Osteoblast (primary cell): Measurements from ENCODE around the gene SH3D19. TPM values are rescaled to one million over a fixed set of nuclear protein-coding genes. Genes with fewer than 3 reads are reported as not detected.
A peak's percentile ranks its signal among the peaks of the same experiment; 100 is the strongest.

Experiments used
- DNase-seq: peaks from one replicate; pipeline ENCODE4 v3.0.0; 2011; ENCODE audit warnings: low spot score, mixed read lengths; ENCODE audit not compliant: insufficient read length; ENCODE audit errors: missing footprints
- H2AFZ ChIP-seq: 2 replicates; pipeline ENCODE4 v1.6.0; 2011; ENCODE audit warnings: mild to moderate bottlenecking, low read length
- H3K27ac ChIP-seq: 2 replicates; pipeline ENCODE4 v1.5.1; 2011; ENCODE audit warnings: mild to moderate bottlenecking, low read depth, low read length, moderate library complexity
- H3K27me3 ChIP-seq: 2 replicates; pipeline ENCODE4 v1.6.0; 2012; ENCODE audit warnings: mild to moderate bottlenecking, control low read depth, inconsistent platforms, low read length, moderate library complexity; ENCODE audit not compliant: insufficient read depth
- H3K36me3 ChIP-seq: 2 replicates; pipeline ENCODE4 v1.5.1; 2011; ENCODE audit warnings: mild to moderate bottlenecking, low read length, control low read depth, moderate library complexity; ENCODE audit not compliant: insufficient read depth
- H3K4me1 ChIP-seq: 2 replicates; pipeline ENCODE4 v1.5.1; 2011; ENCODE audit warnings: mild to moderate bottlenecking, low read length, control low read depth, moderate library complexity; ENCODE audit not compliant: insufficient read depth
- H3K4me2 ChIP-seq: 2 replicates; pipeline ENCODE4 v1.6.0; 2011; ENCODE audit warnings: mild to moderate bottlenecking, low read length; ENCODE audit not compliant: insufficient read depth
- H3K4me3 ChIP-seq: fragments of 200-600 bp; sonication (generic); 3 replicates; pipeline ENCODE4 v1.5.1; 2012; ENCODE audit warnings: mild to moderate bottlenecking, low read length, inconsistent platforms; ENCODE audit not compliant: insufficient read depth
- H3K79me2 ChIP-seq: 2 replicates; pipeline ENCODE4 v1.6.0; 2012; ENCODE audit warnings: mild to moderate bottlenecking, low read length, control low read depth, inconsistent platforms; ENCODE audit not compliant: insufficient read depth
- H3K9me3 ChIP-seq: 2 replicates; pipeline ENCODE4 v1.5.1; 2011; ENCODE audit warnings: low read depth, low read length, control low read depth
- H4K20me1 ChIP-seq: 2 replicates; pipeline ENCODE4 v1.6.0; 2012; ENCODE audit warnings: mild to moderate bottlenecking, low read length, control low read depth; ENCODE audit not compliant: insufficient read depth
- total RNA-seq: library from RNA; depleted of rRNA; stranded (reverse); fragments of >200 nt; gene quantifications from 2 replicates; pipeline ENCODE4 v1.2.3, GENCODE V29; 2012
- TF ChIP-seq, protein P1 (sequence below): IDR thresholded peaks from 2 replicates; pipeline ENCODE4 v1.5.1; 2011; ENCODE audit warnings: mild to moderate bottlenecking, low read depth, low read length, moderate library complexity; ENCODE audit errors: extremely low read depth

SH3D19 gene
- total RNA-seq = 74.9 and 86.0 TPM in 2 replicates

GRCh38 chr4:151325111-151325948 is at the start of gene SH3D19:
SH3D19 (minus strand) TSS chr4:151325605; CDS start chr4:151325352, 253 bp downstream.
- H3K9me3 ChIP-seq = no peaks in the 10 kb centered on the region
- no peak within 1 kb of the TSS for H3K27ac ChIP-seq
- peaks cover 12% of the 10 kb centered on the region for H3K27me3 ChIP-seq
- TF ChIP-seq, protein P1, sequence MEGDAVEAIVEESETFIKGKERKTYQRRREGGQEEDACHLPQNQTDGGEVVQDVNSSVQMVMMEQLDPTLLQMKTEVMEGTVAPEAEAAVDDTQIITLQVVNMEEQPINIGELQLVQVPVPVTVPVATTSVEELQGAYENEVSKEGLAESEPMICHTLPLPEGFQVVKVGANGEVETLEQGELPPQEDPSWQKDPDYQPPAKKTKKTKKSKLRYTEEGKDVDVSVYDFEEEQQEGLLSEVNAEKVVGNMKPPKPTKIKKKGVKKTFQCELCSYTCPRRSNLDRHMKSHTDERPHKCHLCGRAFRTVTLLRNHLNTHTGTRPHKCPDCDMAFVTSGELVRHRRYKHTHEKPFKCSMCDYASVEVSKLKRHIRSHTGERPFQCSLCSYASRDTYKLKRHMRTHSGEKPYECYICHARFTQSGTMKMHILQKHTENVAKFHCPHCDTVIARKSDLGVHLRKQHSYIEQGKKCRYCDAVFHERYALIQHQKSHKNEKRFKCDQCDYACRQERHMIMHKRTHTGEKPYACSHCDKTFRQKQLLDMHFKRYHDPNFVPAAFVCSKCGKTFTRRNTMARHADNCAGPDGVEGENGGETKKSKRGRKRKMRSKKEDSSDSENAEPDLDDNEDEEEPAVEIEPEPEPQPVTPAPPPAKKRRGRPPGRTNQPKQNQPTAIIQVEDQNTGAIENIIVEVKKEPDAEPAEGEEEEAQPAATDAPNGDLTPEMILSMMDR = no peak
- peak; percentile 90 for DNase-seq
- H4K20me1 ChIP-seq = no peaks in the 10 kb centered on the region
- no peaks in the 10 kb centered on the region for H3K36me3 ChIP-seq
- peak within 1 kb of the TSS; percentile 90 for H3K4me2 ChIP-seq
- peak within 1 kb of the TSS; percentile 76 for H3K4me3 ChIP-seq
- H3K79me2 ChIP-seq = no peaks in the 10 kb centered on the region
- H3K4me1 ChIP-seq = peaks cover 8% of the 10 kb centered on the region
- peak within 1 kb of the TSS; percentile 80 for H2AFZ ChIP-seq

DNA sequence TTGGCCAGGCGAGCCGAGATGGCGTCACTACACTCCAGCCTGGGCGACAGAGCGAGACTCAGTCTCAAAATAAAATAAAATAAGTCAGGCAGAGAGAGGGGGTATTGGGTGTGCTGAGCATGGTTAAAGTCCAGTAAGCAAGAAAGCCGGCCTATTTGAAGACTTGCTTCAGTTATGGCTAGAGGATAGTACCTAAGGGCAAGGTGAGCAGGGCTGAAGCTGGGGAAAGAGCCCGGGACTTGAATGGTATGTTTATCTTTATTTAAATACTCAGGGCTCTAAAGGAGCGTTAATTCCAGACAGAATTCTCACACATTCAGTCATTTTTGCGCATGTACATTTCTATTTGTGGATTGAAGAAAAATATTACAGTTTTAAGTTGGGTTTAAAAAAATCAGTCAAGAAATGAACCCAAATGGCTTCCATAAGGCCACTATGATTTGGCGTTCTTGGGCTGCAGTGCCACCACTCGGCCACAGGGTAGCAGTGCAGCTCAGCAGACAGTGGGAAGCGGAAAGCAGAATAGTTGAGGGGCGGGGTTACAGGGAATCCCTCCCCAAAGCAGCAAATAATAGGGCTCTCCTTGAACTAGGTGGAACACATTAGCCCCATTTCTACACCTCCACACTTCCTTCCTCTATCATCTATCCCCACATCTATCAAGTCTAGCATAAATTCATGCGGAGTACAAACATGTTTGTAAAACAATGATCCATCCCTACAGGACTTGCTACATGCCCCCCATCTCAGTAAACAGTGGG is 37.2 kb upstream of the SH3D19 start:
- no peaks in the 10 kb centered on the region for H3K9me3 ChIP-seq
- peak overlapping the region; percentile 48 for H2AFZ ChIP-seq
- no peaks in the 10 kb centered on the region for H3K4me1 ChIP-seq
- H3K79me2 ChIP-seq = no peaks in the 10 kb centered on the region
- H3K36me3 ChIP-seq = no peaks in the 10 kb centered on the region
- no peak overlapping the region for H3K27ac ChIP-seq
- TF ChIP-seq, protein P1 = peak; percentile 100
- H3K4me3 ChIP-seq = no peak overlapping the region
- no peaks in the 10 kb centered on the region for H3K27me3 ChIP-seq
- H4K20me1 ChIP-seq = no peaks in the 10 kb centered on the region
- DNase-seq = peak; percentile 94
- H3K4me2 ChIP-seq = no peak overlapping the region

- H3K79me2 ChIP-seq = no peaks in the 10 kb centered on the region
- H3K9me3 ChIP-seq = no peaks in the 10 kb centered on the region
- H3K27ac ChIP-seq = no peak overlapping the region
- H3K36me3 ChIP-seq = no peaks in the 10 kb centered on the region
- DNase-seq = no peak
- H2AFZ ChIP-seq = peak overlapping the region; percentile 0
- TF ChIP-seq, protein P1 = no peak
- H3K4me3 ChIP-seq = no peak overlapping the region
- H3K4me2 ChIP-seq = no peak overlapping the region
- no peaks in the 10 kb centered on the region for H3K4me1 ChIP-seq
- H4K20me1 ChIP-seq = no peaks in the 10 kb centered on the region
- H3K27me3 ChIP-seq = no peaks in the 10 kb centered on the region
Measured at GRCh38 chr4:151361966-151362365, 36.6 kb upstream of the SH3D19 start.

- no peak overlapping the region for H3K27ac ChIP-seq
- TF ChIP-seq, protein P1 = no peak
- no peaks in the 10 kb centered on the region for H3K9me3 ChIP-seq
- peaks cover 6% of the 10 kb centered on the region for H3K4me1 ChIP-seq
- H2AFZ ChIP-seq = no peak overlapping the region
- H3K27me3 ChIP-seq = no peaks in the 10 kb centered on the region
- no peak overlapping the region for H3K4me3 ChIP-seq
- no peaks in the 10 kb centered on the region for H4K20me1 ChIP-seq
- no peak overlapping the region for H3K4me2 ChIP-seq
- no peaks in the 10 kb centered on the region for H3K79me2 ChIP-seq
- DNase-seq = no peak
- H3K36me3 ChIP-seq = no peaks in the 10 kb centered on the region
Measured at GRCh38 chr4:151361126-151361525, 35.7 kb upstream of the SH3D19 start.
